Suprapubic skin (tissue), 3 donors: ENCODE results near the gene SLC7A11.

Source experiments
- EP300 ChIP-seq: sonication (generic); formaldehyde crosslinking; IDR thresholded peaks from one replicate; pipeline ENCODE4 v1.6.1; 2017; ENCODE audit warnings: antibody characterized with exemption
- TF ChIP-seq, protein P1 (sequence below), 2 donors: fragments of 200-600 bp in 1 of 2; fragments of 450-650 bp in 1 of 2; sonication (generic) in 1 of 2; IDR thresholded peaks; one replicate each; pipeline ENCODE4 v1.5.1; 2016 to 2019; ENCODE audit warnings: antibody characterized with exemption in 2 of 2, mild to moderate bottlenecking in 1 of 2, moderate library complexity in 1 of 2

DNA sequence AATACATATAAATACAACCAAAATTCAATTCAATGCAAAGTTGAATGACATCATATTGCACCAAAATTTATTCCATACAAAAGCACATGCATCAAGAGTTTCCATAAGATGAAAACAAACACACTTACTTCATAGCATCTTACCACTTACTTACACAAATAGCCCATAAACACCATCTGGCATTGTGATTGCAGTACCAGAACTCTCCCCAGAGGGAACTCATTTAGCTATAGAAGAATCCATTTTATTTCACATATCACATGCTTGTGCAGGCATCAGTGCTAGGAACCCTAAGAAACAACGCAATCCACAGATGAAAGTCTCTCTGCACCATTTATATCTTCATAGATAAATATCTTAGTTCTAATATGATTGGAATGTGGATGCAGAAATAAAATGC, 77.9 kb downstream of the SLC7A11 start:
- TF ChIP-seq, protein P1, sequence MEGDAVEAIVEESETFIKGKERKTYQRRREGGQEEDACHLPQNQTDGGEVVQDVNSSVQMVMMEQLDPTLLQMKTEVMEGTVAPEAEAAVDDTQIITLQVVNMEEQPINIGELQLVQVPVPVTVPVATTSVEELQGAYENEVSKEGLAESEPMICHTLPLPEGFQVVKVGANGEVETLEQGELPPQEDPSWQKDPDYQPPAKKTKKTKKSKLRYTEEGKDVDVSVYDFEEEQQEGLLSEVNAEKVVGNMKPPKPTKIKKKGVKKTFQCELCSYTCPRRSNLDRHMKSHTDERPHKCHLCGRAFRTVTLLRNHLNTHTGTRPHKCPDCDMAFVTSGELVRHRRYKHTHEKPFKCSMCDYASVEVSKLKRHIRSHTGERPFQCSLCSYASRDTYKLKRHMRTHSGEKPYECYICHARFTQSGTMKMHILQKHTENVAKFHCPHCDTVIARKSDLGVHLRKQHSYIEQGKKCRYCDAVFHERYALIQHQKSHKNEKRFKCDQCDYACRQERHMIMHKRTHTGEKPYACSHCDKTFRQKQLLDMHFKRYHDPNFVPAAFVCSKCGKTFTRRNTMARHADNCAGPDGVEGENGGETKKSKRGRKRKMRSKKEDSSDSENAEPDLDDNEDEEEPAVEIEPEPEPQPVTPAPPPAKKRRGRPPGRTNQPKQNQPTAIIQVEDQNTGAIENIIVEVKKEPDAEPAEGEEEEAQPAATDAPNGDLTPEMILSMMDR (IDR thresholded peaks at IDR 0.05): no peak
- TF ChIP-seq EP300: no peak
